GM21529 (cell line): ENCODE data around the gene FOXL2NB.

Experiments
- ATAC-seq: cut with Tn5 transposase; IDR thresholded peaks from one replicate; pipeline ENCODE4 v1.9.1; 2021; ENCODE audit not compliant: unreplicated experiment

Gene FOXL2NB

DNA sequence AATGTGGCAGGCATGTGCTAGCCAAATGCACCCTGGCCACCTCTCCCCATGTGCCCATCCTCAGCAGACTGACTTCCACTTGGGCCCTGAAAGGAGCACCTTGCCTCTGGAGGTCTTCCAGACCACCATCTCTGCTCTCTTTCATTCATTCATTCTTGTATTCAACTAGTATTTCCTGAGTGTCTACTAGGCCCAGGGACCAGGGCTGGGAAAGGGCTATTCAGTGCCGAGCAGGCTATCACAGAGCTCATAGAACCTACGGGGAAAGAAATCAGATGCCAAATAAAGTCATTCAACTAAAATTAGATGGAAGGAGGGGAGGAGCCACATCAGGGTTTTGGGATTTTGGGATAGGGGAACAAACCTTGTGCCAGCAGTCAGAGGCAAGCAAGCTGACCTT lies 40.2 kb downstream of the FOXL2NB start:
- no peak for ATAC-seq

DNA sequence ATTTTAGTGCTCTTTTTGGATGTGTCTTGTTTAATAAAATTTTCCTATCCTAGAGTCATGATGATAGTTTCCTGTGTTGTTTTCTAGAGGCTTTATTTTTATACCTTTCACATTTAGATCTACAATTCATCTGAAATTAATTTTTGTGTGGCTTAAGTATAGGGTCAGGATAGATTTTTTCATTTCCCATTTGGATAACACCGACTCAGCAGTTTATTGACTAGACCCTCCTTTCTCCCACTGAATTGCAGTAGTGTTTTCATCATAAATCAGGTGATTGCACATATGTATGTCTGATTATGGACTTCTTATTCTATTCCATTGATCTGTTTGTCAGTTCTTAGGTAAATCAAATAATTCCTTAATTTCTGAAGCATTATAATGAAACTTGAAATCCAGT lies 48.7 kb downstream of the FOXL2NB start:
- no peak for ATAC-seq
